Measurements from ENCODE around the gene CYTH3.
"Not testable (repeated sequence)": the region's sequence is repeated elsewhere in the genome, so short reads cannot be mapped to it uniquely, and the experiment has no call there.

CYTH3 gene

DNA sequence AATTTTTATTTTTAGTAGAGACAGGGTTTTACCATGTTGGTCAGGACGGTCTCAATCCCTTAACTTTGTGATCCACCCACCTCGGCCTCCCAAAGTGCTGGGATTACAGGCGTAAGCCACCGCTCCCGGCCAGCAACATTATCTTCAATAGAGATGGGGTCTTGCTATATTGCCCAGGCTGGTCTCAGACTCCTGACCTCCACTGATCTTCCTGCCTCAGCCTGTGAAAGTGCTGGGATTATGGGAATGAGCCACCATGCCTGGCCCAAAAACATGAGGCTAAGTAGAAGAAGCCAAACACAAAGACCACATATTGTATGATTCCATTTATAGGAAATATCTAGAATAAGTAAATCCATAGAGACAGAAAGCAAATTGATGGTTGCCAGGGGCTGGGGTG, 19.1 kb upstream of the CYTH3 start:
- TF ChIP-seq, protein P1, sequence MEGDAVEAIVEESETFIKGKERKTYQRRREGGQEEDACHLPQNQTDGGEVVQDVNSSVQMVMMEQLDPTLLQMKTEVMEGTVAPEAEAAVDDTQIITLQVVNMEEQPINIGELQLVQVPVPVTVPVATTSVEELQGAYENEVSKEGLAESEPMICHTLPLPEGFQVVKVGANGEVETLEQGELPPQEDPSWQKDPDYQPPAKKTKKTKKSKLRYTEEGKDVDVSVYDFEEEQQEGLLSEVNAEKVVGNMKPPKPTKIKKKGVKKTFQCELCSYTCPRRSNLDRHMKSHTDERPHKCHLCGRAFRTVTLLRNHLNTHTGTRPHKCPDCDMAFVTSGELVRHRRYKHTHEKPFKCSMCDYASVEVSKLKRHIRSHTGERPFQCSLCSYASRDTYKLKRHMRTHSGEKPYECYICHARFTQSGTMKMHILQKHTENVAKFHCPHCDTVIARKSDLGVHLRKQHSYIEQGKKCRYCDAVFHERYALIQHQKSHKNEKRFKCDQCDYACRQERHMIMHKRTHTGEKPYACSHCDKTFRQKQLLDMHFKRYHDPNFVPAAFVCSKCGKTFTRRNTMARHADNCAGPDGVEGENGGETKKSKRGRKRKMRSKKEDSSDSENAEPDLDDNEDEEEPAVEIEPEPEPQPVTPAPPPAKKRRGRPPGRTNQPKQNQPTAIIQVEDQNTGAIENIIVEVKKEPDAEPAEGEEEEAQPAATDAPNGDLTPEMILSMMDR (IDR thresholded peaks at IDR 0.05; ENCODE audit: control insufficient read depth, insufficient read depth, low read depth, low read length, missing control alignments), result no peak
- DNase-seq (ENCODE audit: low read depth), result no peak
- no peak overlapping the region for H3K4me3 ChIP-seq (ENCODE audit: control insufficient read depth, low read depth, low read length)

DNA sequence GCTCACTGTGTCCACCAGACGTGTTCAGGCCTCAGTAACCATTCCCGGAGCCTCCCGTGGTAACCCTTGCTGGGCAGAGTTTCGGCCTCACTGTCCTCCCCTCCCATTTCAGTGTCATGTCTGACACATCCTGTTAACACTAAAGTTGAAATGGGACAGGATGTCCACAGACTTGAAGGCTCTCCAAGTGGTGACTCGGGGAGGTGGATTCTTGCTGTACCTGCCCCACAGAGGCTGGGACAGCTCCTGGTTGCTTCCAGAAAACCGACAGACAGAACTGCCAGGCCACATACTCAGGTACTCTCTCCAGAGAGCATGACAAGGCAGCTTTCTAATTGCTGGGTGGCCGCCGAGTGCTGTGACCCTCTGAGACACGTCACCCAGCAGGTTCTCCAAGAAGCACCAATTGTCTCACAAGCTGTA, 17.9 kb upstream of the CYTH3 start:
- DNase-seq (ENCODE audit: low read depth), result no peak
- TF ChIP-seq, protein P1 (IDR thresholded peaks at IDR 0.05; ENCODE audit: control insufficient read depth, insufficient read depth, low read depth, low read length, missing control alignments), result no peak

DNA sequence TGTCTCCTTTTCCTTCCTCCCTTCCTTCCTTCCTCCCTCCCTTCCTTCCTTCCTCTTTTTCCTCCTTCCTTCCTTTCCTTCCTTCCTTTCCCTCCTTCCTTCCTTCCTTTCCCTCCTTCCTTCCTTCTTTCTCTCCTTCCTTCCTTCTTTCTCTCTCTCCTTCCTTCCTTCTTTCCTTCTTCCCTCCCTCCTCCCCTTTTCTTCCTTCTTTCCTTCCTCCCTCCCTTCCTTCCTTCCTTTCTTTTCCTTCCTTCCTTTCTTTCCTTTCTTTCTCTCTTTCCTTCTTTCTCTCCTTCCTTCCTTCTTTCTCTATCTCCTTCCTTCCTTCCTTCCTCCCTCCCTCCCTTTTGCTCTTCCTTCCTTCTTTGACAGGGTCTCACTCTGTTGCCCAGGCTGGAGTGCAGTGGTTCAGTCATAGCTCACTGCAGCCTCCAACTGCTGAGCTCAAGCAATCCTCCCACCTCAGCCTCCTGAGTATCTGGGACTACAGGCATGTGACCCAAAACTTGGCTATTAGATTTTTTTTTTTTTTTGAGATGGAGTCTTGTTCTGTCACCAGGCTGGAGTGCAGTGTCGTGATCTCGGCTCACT, 15.9 kb upstream of the CYTH3 start:
- no peak for DNase-seq (ENCODE audit: low read depth)
- TF ChIP-seq, protein P1 (IDR thresholded peaks at IDR 0.05; ENCODE audit: control insufficient read depth, insufficient read depth, low read depth, low read length, missing control alignments), result no peak
- H3K4me3 ChIP-seq (ENCODE audit: control insufficient read depth, low read depth, low read length), result no peak overlapping the region

More for the DNA sequence above, 17.9 kb upstream of the CYTH3 start:
- H3K4me3 ChIP-seq (ENCODE audit: control insufficient read depth, low read depth, low read length), result no peak overlapping the region

DNA sequence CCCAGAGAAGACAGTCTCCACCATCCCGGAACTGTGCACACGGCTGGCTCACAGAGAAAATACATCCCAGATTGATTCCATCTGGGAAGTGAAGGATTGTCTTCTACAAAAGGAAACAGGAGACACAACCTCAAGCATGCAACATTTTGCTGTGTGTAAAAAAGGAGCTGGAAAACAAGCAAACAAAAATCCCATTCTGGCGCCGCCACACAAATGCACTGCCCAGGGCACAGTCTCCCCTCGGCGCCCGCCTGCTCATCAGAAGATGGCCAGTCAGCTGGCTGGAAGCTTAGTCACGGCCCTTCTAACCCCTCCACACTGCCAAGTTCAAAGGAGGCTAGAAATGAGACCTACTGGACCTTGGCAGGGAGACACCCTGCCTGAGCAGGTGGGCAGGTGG, 14.1 kb upstream of the CYTH3 start:
- no peak overlapping the region for H3K4me3 ChIP-seq (ENCODE audit: control insufficient read depth, low read depth, low read length)
- TF ChIP-seq, protein P1 (IDR thresholded peaks at IDR 0.05; ENCODE audit: control insufficient read depth, insufficient read depth, low read depth, low read length, missing control alignments), result no peak
- no peak for DNase-seq (ENCODE audit: low read depth)

DNA sequence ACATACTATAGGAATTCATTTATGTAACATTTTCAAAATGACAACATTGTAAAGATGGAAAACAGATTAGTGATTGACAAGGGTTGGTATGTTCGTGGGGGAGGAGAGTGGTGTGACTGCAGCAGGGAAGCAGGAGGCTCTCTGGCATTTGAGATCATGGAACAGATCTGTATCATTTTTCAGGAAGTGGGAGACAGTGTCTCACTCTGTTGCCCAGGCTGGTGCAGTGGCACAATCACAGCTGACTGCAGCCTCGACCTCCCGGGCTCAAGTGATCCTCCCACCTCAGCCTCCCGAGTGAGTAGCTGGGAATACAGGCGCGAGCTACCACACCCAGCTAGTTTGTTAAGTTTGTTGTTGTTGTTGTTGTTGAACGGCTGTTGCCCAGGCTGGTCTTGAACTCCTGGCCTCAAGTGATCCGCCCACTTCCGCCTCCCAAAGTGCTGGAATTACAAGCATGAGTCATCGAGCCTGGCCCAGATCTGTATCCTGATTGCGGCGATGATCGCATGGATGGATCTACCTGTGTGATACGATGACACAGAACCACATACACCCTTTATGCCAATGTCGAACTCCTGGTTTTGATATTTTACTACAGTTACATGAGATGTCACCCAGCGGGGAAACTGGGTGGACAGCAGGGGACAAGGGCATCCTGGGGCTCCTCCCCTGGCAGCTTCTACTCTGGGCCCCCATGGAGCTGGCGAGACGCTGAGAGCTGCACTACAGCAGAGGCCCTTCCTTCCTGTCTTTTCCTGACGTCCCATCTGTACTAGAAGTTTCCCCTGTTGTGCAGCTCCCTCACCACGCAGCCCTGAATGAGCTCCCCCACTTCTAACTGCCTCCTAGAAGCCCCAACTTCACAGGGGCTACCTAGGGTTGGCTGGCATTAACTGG, 12.3 kb upstream of the CYTH3 start:
- TF ChIP-seq, protein P1 (IDR thresholded peaks at IDR 0.05; ENCODE audit: control insufficient read depth, insufficient read depth, low read depth, low read length, missing control alignments), result no peak
- no peak for DNase-seq (ENCODE audit: low read depth)
- H3K4me3 ChIP-seq (ENCODE audit: control insufficient read depth, low read depth, low read length), result no peak overlapping the region

DNA sequence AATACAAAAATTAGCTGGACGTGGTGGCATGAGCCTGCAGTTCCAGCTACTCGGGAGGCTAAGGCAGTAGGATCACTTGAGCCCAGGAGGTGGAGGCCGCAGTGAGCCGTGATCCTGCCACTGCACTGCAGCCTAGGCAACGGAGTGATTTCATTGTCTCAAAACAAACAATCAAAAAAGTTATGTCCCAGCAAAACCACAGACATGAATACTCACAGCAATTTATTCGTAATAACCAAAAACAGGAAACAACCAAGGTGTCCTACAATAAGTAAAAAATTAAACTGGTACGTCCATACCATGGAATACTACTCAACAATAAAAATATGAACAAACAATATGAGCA, 11.6 kb upstream of the CYTH3 start:
- no peak for DNase-seq (ENCODE audit: low read depth)

DNA sequence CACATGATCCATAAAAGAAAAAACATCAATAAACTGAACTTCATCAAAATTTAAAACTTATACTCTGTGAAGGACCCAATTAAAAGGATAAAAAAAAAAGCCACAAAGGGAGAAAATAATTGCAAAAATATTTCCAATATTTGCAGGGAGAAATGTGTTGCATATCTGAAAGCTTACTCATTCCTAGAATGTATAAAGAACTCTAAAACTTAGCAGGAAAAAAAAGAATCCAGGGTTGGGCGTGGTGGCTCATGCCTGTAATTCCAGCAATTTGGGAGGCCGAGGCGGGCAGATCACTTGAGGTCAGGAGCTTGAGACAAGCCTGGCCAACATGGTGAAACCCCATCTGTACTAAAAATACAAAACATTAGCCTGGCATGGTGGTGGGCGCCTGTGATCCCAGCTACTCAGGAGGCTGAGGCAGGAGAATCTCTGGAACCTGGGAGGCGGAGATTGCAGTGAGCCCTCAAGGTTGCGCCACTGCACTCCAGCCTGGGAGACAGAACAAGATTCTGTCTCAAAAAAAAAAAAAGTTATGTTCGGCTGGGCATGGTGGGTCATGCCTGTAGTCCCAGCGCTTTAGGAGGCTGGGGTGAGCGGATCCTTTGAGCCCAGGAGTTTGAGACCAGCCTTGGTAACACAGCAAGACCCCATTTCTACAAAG, 11.1 kb upstream of the CYTH3 start:
- DNase-seq (ENCODE audit: low read depth), result peak; percentile 58
- H3K4me3 ChIP-seq (ENCODE audit: control insufficient read depth, low read depth, low read length), result not testable (repeated sequence)

More for the DNA sequence above, 11.6 kb upstream of the CYTH3 start:
- no peak overlapping the region for H3K4me3 ChIP-seq (ENCODE audit: control insufficient read depth, low read depth, low read length)
- TF ChIP-seq, protein P1 (IDR thresholded peaks at IDR 0.05; ENCODE audit: control insufficient read depth, insufficient read depth, low read depth, low read length, missing control alignments), result no peak
